ENCODE results near the gene ABLIM2. TPM values are rescaled to one million over a fixed set of nuclear protein-coding genes. Genes with fewer than 3 reads are reported as not detected.
A peak's percentile ranks its signal among the peaks of the same experiment; 100 is the strongest.

ABLIM2 gene
- total and polyA plus RNA-seq, 2 of the 8 experiments (the other 6 are each of a cell fraction or from before 2014, with no cell fraction given), result 2.8 to 3.0 TPM

DNA sequence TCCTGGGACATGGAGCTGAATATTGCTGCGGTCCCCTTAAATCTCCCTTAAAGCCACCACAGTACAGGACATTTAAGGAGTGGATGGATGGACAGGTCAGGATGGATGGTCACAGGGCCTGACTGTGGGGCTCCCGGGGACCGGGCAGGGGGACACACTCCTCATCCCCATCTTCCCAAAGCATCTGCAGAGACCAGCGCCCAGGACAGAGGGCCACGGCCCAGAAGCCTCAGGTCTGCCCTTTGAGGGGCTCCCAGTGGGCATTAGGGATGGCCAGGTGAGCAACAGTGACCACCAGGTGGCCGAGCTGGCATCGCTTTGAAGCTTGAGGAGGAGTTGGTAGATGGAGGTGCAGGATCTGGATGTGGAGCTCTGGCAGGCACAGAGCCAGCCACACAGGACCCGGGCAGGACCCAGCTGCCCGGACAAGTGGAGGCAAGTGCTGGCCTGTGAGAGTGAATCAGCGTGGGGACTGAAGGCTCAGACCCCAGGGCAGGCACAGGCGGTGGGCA lies 51.4 kb downstream of the ABLIM2 start:
- Histone ChIP-seq H3K4ac (replicated peaks; ENCODE audit: insufficient read length, low read depth, low read length) (no peak overlapping the region), H3K79me1 (ENCODE audit: low read depth, low read length) (no peaks in the 10 kb centered on the region), H2BK15ac (ENCODE audit: low read length) (no peak overlapping the region), H4K20me1 (replicated peaks in 1 of 2; ENCODE audit: control insufficient read depth in 1 of 2, insufficient read depth in 2 of 2, low read length in 2 of 2) (no peaks in the 10 kb centered on the region), H3K79me2 (ENCODE audit: control insufficient read depth in 1 of 2, insufficient read depth in 2 of 2, low read length in 2 of 2) (no peaks in the 10 kb centered on the region), H4K8ac (ENCODE audit: extremely low read depth, insufficient read depth, low read length) (no peak overlapping the region), H2BK120ac (replicated peaks; ENCODE audit: low read depth, low read length) (no peak overlapping the region), H2BK12ac (ENCODE audit: low read depth, low read length) (no peak overlapping the region; the same call in 1 of the 2 replicates), H3K27me3 (replicated peaks in 1 of 4; ENCODE audit: control insufficient read depth in 3 of 4, extremely low read depth in 1 of 4, insufficient read depth in 3 of 4, low read length in 3 of 4) (no peaks in the 10 kb centered on the region), H3K4me1 (replicated peaks in 1 of 4; ENCODE audit: control insufficient read depth in 3 of 4, insufficient read depth in 4 of 4, low read length in 3 of 4) (peaks cover 12 to 42% (median 29%) of the 10 kb centered on the region in 4 experiments), H2AFZ (ENCODE audit: low read length) (no peak overlapping the region), H3K9ac (replicated peaks in 1 of 4; ENCODE audit: extremely low read depth in 1 of 4, low read depth in 3 of 4, low read length in 3 of 4) (no peak overlapping the region), H2BK20ac (ENCODE audit: low read length) (no peak overlapping the region), H4K5ac (ENCODE audit: insufficient read length, low read depth, low read length) (no peak overlapping the region), H3K4me3 (ENCODE audit: extremely low read depth in 1 of 4, insufficient read depth in 2 of 4, low read depth in 3 of 4, low read length in 4 of 4) (no peak overlapping the region), H3K9me3 (ENCODE audit: insufficient read depth in 2 of 2, low read depth in 1 of 2, low read length in 1 of 2) (0 out of 4 replicates have a peak, but pooled peaks cover 0 to 4% of the 10 kb centered on the region in 2 experiments), H3K23ac (ENCODE audit: insufficient read length) (no peak overlapping the region), H2BK5ac (ENCODE audit: low read depth, low read length) (no peak overlapping the region), H4K91ac (replicated peaks; ENCODE audit: insufficient read length, low read length) (peak overlapping the region; percentile 38), H3K14ac (ENCODE audit: insufficient read length) (no peak overlapping the region), H3K23me2 (ENCODE audit: low read depth, low read length) (no peaks in the 10 kb centered on the region), H3K4me2 (ENCODE audit: insufficient read depth in 1 of 2, low read depth in 2 of 2, low read length in 2 of 2) (no peak overlapping the region), H3K56ac (replicated peaks; ENCODE audit: insufficient read length, low read depth, low read length) (no peak overlapping the region), H2AK5ac (ENCODE audit: low read depth, low read length) (peak overlapping the region; percentile 4), H3K36me3 (ENCODE audit: control insufficient read depth in 2 of 4, insufficient read depth in 4 of 4, low read length in 3 of 4) (no peaks in the 10 kb centered on the region), H3K27ac (ENCODE audit: low read depth, low read length) (no peak overlapping the region), H3K18ac (ENCODE audit: extremely low read depth, low read length) (no peak overlapping the region)
- WGBS, 2 experiments (ENCODE audit: extremely low coverage in 1 of 2, insufficient coverage in 1 of 2, insufficient read length in 1 of 2, insufficient replicate concordance in 2 of 2, low coverage in 1 of 2, low lambda C conversion rate in 2 of 2, missing lambda C conversion rate in 1 of 2), result 87% methylated on average over 11 of the region's 11 CpGs; no CpG with 5 or more reads in 1 of the 2 experiments
- TF ChIP-seq CTCF (IDR thresholded peaks at IDR 0.05; ENCODE audit: control extremely low read depth in 1 of 3, insufficient read depth in 1 of 3, low read depth in 1 of 3, low read length in 3 of 3), result peak in 1 of 3 experiments; percentile 1; a peak in 1 of 4 replicates
- no peak for TF ChIP-seq CTBP2 (IDR thresholded peaks at IDR 0.05; ENCODE audit: borderline replicate concordance, insufficient read depth, insufficient read length, low read length)
- FAIRE-seq (no peak), DNase-seq (ENCODE audit: low read depth in 1 of 2, low spot score in 2 of 2) (no peak)
- ChIA-PET POLR2A (ENCODE audit: partially characterized antibody) (no interaction called here), CTCF (ENCODE audit: partially characterized antibody) (interaction anchor here (0.6 to 3.3 kb wide), 6 partner anchors 22 to 1963 kb away, joined by 3 to 22 read pairs (median 6); no protein-coding TSS in a partner anchor)

All from H1 (cell line).